Activated CD4-positive, alpha-beta T cell treated with anti-CD3 and anti-CD28 coated beads, Interleukin-2, amount 10 ng/mL, durations not matched to agents 7 days and 5 days (primary cell): ENCODE data around the gene DIAPH1. TPM values are rescaled to one million over a fixed set of nuclear protein-coding genes. Genes with fewer than 3 reads are reported as not detected.

ENCODE experiments used
- CTCF ChIA-PET: fragments of 350-600 bp; sonication (Branson Sonifier 250); formaldehyde crosslinking; loops from one replicate; lab custom pipeline; 2021; ENCODE audit warnings: antibody characterized with exemption; lab: Charles Lee
- POLR2A ChIA-PET: fragments of 350-600 bp; sonication (Branson Sonifier 250); formaldehyde crosslinking; loops from one replicate; lab custom pipeline; 2021; ENCODE audit warnings: antibody characterized with exemption; lab: Charles Lee
- DNase-seq: peaks from one replicate; pipeline ENCODE4 v3.0.0-alpha.2; 2020
- H3K27ac Mint-ChIP-seq: one replicate; pipeline ENCODE4 v1.8.0; 2021; ENCODE audit warnings: mild to moderate bottlenecking, moderate library complexity, mixed read lengths
- H3K27me3 Mint-ChIP-seq: one replicate; pipeline ENCODE4 v1.8.0; 2021; ENCODE audit warnings: mixed read lengths
- H3K36me3 Mint-ChIP-seq: one replicate; pipeline ENCODE4 v1.8.0; 2021; ENCODE audit warnings: low read depth, mixed read lengths
- H3K4me1 Mint-ChIP-seq: one replicate; pipeline ENCODE4 v1.8.0; 2021; ENCODE audit warnings: mixed read lengths
- H3K4me3 Mint-ChIP-seq: one replicate; pipeline ENCODE4 v1.8.0; 2021; ENCODE audit warnings: mild to moderate bottlenecking, moderate library complexity, mixed read lengths
- H3K9me3 Mint-ChIP-seq: one replicate; pipeline ENCODE4 v1.8.0; 2021; ENCODE audit warnings: mixed read lengths
- total RNA-seq, 2 experiments: library from RNA; stranded (reverse); gene quantifications; one replicate each; pipeline ENCODE4 v1.2.3, GENCODE V29; 2021

The DIAPH1 gene
- total RNA-seq, 2 experiments from 2014 or later: 297 to 302 TPM

DNA sequence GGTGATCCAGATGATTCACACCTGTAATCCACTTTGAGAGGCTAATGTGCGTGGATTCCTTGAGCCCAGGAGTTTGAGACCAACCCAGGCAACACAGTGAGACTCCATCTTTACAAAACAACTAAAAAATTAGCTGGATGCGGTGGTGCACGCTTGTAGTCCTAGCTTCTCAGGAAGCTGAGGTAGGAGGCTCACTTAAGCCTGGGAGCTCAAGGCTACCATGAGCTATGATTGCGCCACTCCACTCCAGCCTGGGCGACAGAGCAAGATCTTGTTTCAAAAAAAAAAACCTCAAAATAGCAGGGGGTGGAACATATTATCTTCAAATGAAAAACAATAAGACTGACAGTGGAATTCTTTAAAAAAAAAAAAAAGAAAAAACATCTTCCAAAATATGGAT is 70.9 kb downstream of the DIAPH1 start:
- ChIA-PET POLR2A (no interaction called here), CTCF (interaction anchor here (1.3 kb wide), 1 partner anchor 10 kb away, joined by 6 read pairs; no protein-coding TSS in a partner anchor)
- DNase-seq: no peak
- Mint-ChIP-seq H3K4me1 (peaks cover 5% of the 10 kb centered on the region), H3K27ac (no peak overlapping the region), H3K27me3 (no peaks in the 10 kb centered on the region), H3K36me3 (peaks cover 78% of the 10 kb centered on the region), H3K4me3 (no peak overlapping the region), H3K9me3 (peaks cover 13% of the 10 kb centered on the region)

DNA sequence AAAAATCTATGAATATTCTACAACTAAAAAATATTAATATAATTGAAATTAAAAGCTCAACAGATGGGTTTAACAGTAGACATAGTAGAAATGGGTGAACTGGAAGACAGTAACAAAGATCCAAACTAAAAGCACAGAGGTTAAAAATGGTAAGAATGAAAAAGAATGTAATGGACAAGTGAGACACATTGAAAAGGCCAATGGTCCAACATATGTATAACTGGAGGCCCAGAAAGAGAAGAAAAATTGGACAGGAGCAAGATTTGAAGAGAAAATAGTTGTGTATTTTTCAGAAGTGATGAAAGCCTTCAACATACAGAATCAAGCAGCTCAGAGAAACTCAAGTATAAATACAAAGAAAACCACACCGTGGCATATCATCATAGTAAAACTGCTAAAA is 71.3 kb downstream of the DIAPH1 start:
- Mint-ChIP-seq H3K9me3 (peaks cover 13% of the 10 kb centered on the region), H3K4me1 (peaks cover 4% of the 10 kb centered on the region), H3K36me3 (peaks cover 80% of the 10 kb centered on the region), H3K27me3 (no peaks in the 10 kb centered on the region), H3K27ac (no peak overlapping the region), H3K4me3 (no peak overlapping the region)
- POLR2A ChIA-PET: no interaction called here
- no peak for DNase-seq
- CTCF ChIA-PET: interaction anchor here (1.3 kb wide), 1 partner anchor 10 kb away, joined by 6 read pairs; no protein-coding TSS in a partner anchor

DNA sequence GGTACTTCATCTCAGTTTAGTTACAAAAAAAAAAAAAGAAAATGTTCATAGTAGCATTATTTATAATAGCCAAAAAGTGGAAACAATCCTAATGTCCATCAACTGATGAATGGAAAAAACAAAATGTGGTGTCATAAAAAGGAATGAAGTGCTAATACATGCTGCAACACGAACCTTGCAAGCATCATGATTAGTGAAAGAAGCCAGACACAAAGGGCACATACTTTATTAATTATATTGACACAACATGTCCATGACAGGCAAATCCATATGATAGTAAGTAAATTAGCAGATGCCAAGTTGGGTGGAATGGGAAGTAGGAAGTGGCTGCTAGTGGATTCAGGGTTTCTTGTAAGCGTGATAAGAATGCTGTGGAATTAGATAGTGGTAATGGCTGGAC is 75.7 kb downstream of the DIAPH1 start:
- POLR2A ChIA-PET: no interaction called here
- no peaks in the 10 kb centered on the region for H3K4me1 Mint-ChIP-seq
- no peak for DNase-seq
- no peaks in the 10 kb centered on the region for H3K27me3 Mint-ChIP-seq
- H3K36me3 Mint-ChIP-seq: peaks cover 62% of the 10 kb centered on the region
- H3K9me3 Mint-ChIP-seq: peaks cover 8% of the 10 kb centered on the region
- H3K27ac Mint-ChIP-seq: no peak overlapping the region
- H3K4me3 Mint-ChIP-seq: no peak overlapping the region
- CTCF ChIA-PET: interaction anchor here (1.7 kb wide), 1 partner anchor 13 kb away, joined by 6 read pairs; no protein-coding TSS in a partner anchor

DNA sequence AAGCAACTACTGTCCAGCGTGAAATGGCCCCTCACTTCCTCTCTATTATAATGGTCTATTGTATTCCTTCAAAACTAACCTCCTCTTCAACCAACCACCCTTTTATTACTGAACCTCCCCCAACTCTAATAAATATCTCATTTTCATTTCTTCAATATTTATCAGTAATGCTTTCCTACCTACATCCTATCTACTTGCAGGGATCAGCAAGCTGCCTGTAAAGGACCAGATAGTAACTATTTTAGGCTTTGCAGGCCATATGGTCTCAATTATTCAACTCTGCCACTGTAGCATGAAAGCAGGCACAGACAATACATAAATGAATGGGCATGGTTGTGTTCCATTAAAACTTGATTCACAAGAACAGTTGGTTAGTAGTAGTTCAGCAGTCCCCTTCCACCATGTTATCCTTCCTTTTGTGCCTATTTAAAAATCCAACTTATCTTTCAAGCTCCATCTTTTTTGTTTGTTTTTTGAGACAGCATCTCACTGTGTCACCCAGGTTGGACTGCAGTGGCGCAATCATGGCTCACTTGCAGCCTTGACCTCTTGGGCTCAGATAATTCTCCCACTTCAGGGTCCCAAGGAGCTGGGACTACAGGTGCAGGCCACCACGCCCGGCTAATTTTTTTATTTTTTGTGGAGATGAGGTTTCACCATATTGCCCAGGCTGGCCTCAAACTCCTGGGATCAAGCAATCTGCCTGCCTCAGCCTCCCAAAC is 84.1 kb downstream of the DIAPH1 start:
- H3K36me3 Mint-ChIP-seq: peaks cover 26% of the 10 kb centered on the region
- H3K27ac Mint-ChIP-seq: no peak overlapping the region
- H3K9me3 Mint-ChIP-seq: no peaks in the 10 kb centered on the region
- no peak for DNase-seq
- H3K4me3 Mint-ChIP-seq: no peak overlapping the region
- peaks cover 2% of the 10 kb centered on the region for H3K4me1 Mint-ChIP-seq
- POLR2A ChIA-PET: no interaction called here
- CTCF ChIA-PET: interaction anchor here (1.1 to 2.1 kb wide), 2 partner anchors 10 to 104 kb away, joined by 5 to 6 read pairs; partner anchors contain the start of gene PCDHGA12
- H3K27me3 Mint-ChIP-seq: no peaks in the 10 kb centered on the region

DNA sequence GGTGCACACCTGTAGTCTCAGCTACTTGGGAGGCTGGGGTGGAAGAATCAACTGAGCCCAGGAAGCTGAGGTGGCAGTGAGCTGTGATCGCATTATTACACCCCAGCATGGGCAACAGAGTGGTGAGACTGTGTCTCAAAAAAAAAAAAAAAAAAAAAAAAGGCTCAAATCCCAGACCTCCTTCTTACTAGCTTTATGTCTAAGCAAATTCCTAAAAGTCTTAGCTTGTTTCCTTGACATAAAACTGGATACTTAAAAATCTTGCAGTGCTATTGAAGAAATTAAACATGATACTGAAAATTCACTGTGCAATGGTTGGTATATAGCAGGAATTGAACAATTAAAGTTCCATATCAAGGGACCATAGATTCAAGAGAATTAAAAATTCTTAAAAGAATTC is 84.9 kb downstream of the DIAPH1 start:
- ChIA-PET POLR2A (no interaction called here), CTCF (interaction anchor here (0.8 to 2.1 kb wide), 3 partner anchors 10 to 103 kb away, joined by 3 to 7 read pairs (median 6); partner anchors contain the start of gene PCDHGA12)
- no peak overlapping the region for H3K4me3 Mint-ChIP-seq
- no peaks in the 10 kb centered on the region for H3K9me3 Mint-ChIP-seq
- H3K4me1 Mint-ChIP-seq: peaks cover 2% of the 10 kb centered on the region
- H3K27me3 Mint-ChIP-seq: no peaks in the 10 kb centered on the region
- no peak for DNase-seq
- H3K36me3 Mint-ChIP-seq: peaks cover 28% of the 10 kb centered on the region
- H3K27ac Mint-ChIP-seq: no peak overlapping the region

DNA sequence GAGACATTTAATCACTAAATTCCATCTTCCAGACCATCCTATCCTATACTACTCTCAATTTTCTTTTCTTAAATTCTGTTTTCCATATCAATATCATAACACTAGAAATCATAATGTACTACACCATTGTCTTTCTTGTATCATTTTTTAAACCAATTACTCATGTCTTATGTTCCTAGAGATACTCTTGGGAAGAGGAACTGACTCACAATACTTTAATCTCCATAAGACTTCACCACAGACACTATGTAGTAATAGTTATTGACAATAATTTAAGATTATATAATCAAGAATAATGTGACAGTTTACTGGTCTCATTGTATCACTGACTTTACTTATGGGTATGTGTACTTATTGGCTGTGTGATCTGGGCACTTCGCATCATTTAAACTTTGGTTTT is 86.1 kb downstream of the DIAPH1 start:
- CTCF ChIA-PET: interaction anchor here (0.6 to 2.5 kb wide), 6 partner anchors 9 to 286 kb away, joined by 3 to 6 read pairs (median 4); partner anchors contain the start of gene PCDHGA12
- Mint-ChIP-seq H3K4me3 (no peak overlapping the region), H3K36me3 (peaks cover 38% of the 10 kb centered on the region), H3K9me3 (no peaks in the 10 kb centered on the region), H3K27ac (no peak overlapping the region), H3K27me3 (no peaks in the 10 kb centered on the region), H3K4me1 (peaks cover 2% of the 10 kb centered on the region)
- no peak for DNase-seq
- POLR2A ChIA-PET: no interaction called here

DNA sequence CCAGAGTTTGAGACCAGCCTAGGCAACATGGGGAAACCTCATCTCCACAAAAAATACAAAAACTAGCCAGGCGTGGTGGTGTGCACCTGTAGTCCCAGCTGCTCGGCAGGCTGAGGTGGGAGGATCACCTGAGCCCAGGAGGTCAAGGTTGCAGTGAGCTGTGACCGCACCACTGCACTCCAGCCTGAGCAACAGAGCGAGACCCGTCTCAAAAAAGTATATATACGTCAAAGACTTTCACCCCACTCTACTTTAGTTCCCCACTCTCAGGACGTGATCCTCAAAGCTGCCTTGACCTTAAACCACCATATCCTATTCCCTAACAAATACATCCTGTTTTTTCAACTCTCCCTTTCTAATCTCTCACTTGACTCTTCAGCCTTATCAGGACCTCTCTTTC is 88.9 kb downstream of the DIAPH1 start:
- no peaks in the 10 kb centered on the region for H3K27me3 Mint-ChIP-seq
- ChIA-PET POLR2A (no interaction called here), CTCF (interaction anchor here (0.6 to 2.1 kb wide), 2 partner anchors 16 to 34 kb away, joined by 3 to 10 read pairs; no protein-coding TSS in a partner anchor)
- H3K36me3 Mint-ChIP-seq: peaks cover 52% of the 10 kb centered on the region
- no peaks in the 10 kb centered on the region for H3K9me3 Mint-ChIP-seq
- no peak overlapping the region for H3K4me3 Mint-ChIP-seq
- no peak overlapping the region for H3K27ac Mint-ChIP-seq
- H3K4me1 Mint-ChIP-seq: no peaks in the 10 kb centered on the region
- DNase-seq: no peak

DNA sequence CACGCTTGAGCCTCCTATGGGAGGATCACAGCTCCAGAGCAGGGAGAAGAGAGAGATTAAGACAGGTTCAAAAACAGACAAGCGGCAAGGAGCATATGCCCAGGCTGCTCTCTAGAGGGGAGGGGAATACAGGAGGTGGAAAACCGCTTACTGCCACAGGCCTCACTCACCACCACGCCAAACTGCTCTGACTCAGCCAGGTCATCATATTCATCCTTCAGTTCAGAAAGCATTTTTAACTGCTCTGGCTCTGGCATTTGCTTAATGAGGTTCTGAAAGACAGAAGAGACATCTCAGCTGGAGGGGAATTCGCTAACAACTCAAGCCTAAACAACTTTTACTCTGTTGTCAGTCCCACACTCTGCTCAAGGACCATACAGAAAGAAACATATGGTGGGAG is 89.8 kb downstream of the DIAPH1 start:
- Mint-ChIP-seq H3K27ac (no peak overlapping the region), H3K9me3 (no peaks in the 10 kb centered on the region), H3K4me1 (peaks cover 5% of the 10 kb centered on the region), H3K4me3 (no peak overlapping the region), H3K27me3 (no peaks in the 10 kb centered on the region), H3K36me3 (peaks cover 53% of the 10 kb centered on the region)
- DNase-seq: no peak
- POLR2A ChIA-PET: no interaction called here
- CTCF ChIA-PET: interaction anchor here (1.0 to 2.1 kb wide), 2 partner anchors 9 to 35 kb away, joined by 4 to 10 read pairs; no protein-coding TSS in a partner anchor

DNA sequence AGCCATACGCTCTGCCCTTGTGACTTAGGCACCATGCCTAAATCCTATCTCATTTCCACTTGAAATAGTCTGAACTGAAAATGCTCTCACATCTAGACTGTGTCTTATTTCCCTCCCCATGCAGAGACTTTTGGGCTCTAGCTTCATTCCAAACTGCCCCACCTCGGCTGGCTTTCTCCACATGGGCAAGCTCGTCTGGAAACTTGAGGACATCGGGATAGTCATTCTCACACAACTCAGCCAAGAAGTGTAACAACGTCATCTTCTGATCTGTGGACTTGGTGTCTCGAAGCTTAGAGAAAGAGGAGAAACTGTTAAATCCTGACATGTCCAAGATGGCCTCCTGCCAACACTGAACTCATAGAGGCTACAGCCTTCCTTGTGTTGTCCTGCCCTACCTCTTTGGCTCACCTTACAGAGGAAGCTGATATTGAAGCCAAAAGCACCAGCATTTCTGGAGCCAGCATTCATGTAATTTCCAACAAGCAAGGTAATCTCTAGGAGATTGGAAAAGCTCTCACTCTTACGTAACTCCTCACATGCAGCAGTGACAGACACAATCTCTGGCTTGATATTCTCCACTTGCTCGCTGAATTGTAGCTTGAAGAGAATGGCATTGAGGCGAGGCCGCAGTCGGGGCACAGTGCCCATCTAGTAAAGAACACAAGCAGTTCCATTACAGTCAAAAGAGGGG is 90.4 kb downstream of the DIAPH1 start:
- POLR2A ChIA-PET: no interaction called here
- Mint-ChIP-seq H3K9me3 (no peaks in the 10 kb centered on the region), H3K36me3 (peaks cover 57% of the 10 kb centered on the region), H3K27me3 (no peaks in the 10 kb centered on the region), H3K4me3 (no peak overlapping the region), H3K27ac (no peak overlapping the region), H3K4me1 (peaks cover 5% of the 10 kb centered on the region)
- DNase-seq: no peak
- CTCF ChIA-PET: interaction anchor here (0.8 to 2.1 kb wide), 3 partner anchors 9 to 98 kb away, joined by 3 to 10 read pairs (median 4); partner anchors contain the start of gene PCDHGA12

DNA sequence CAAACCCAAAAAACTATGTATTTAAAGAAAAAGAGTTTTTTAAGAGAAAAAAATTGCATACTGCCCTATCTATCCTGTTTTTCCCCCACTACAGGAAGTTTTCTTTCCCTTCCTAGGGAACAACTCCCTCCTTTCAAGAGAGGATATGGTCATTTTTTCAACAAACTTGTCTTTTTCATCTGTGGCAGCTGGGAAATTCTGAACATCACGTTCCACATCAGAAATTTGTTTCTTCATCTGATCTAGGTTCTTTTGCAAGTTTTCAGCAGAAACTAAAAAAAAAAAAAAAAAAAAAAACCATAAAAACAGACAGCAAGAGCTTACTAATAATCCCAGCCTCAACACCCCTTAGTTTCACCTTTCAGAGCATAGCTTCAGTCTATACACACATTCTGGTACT is 91.4 kb downstream of the DIAPH1 start:
- H3K4me3 Mint-ChIP-seq: no peak overlapping the region
- POLR2A ChIA-PET: no interaction called here
- H3K9me3 Mint-ChIP-seq: no peaks in the 10 kb centered on the region
- no peak for DNase-seq
- peaks cover 67% of the 10 kb centered on the region for H3K36me3 Mint-ChIP-seq
- H3K4me1 Mint-ChIP-seq: peaks cover 14% of the 10 kb centered on the region
- no peak overlapping the region for H3K27ac Mint-ChIP-seq
- CTCF ChIA-PET: interaction anchor here (0.6 kb wide), 1 partner anchor 1197 kb away, joined by 5 read pairs; no protein-coding TSS in a partner anchor
- H3K27me3 Mint-ChIP-seq: no peaks in the 10 kb centered on the region

DNA sequence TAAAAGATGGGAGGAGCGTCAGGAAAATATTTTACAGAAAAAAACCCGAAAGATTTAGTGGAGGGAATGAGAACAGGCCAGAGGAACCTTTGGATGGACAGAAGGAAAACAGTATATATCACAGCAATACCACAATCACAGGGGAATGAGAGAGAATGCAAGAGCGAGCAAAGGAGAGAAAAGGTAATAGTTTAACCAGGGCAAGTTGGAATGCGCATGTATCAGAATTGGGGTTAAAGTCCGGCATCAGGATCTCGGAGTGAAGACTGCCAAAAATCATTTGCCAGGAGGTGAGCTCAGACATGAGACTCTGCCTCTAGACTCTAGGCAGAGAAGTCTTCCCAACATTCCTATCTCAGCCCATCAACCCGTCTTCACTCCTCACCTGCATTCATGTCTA is 93.1 kb downstream of the DIAPH1 start:
- ChIA-PET CTCF (interaction anchor here (0.6 to 2.4 kb wide), 7 partner anchors 8 to 966 kb away, joined by 3 to 8 read pairs (median 3); partner anchors contain the start of gene PCDHGB6), POLR2A (no interaction called here)
- no peak for DNase-seq
- Mint-ChIP-seq H3K4me3 (no peak overlapping the region), H3K27me3 (no peaks in the 10 kb centered on the region), H3K4me1 (peaks cover 22% of the 10 kb centered on the region), H3K27ac (no peak overlapping the region), H3K9me3 (no peaks in the 10 kb centered on the region), H3K36me3 (peaks cover 81% of the 10 kb centered on the region)

DNA sequence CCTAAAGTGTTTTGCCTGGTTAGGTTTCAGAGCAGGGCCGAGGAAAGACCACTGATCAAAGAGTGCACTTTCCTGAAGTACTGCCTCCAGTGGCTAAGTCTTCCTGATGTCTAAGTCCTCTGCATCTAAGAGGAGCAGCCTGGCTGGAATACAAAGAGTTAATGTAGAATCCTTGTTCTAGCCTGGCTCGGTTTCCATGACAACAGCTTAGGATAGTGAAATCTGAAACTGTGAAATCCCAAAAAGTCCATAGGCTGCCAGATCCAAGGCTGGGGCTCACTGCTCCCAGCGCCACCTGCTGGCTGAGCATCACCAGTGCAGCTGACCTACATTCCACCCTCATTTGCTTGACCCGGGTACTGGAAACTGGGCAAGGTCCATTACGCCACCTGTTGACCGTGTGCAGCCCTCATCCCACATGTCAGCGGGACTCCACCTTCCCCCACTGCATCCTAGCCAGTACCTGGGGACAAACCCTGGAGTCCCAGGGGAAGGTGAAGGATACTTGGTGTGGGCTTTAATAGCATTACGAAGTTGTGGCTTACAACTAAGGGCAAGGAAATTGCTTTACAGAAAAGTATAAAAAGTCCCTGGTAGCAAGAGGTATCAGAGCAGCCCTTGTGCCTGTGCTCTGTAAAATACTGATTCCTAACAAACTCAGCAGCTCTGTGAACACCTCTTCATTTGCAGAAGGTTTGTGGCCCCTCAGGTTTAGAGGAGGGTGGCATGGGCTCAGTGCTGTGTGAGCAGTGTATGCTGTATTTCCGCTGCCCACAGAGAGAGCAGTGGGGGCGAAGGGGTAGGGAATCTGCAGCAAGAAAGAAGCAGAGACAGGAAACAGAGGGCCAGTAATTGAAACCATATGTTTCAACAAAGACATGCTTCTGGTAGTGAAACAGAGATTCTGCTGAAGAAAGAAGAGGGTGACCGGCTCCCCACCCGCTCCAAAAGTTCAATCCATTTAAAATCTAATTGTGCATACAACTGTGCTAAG is 93.9 kb downstream of the DIAPH1 start:
- Mint-ChIP-seq H3K9me3 (no peaks in the 10 kb centered on the region), H3K4me3 (no peak overlapping the region), H3K27ac (no peak overlapping the region), H3K36me3 (peaks cover 88% of the 10 kb centered on the region), H3K27me3 (no peaks in the 10 kb centered on the region), H3K4me1 (peaks cover 22% of the 10 kb centered on the region)
- ChIA-PET POLR2A (no interaction called here), CTCF (interaction anchor here (0.6 to 4.5 kb wide), 16 partner anchors 9 to 966 kb away, joined by 3 to 28 read pairs (median 4); partner anchors contain the start of genes PCDHGA10, PCDHGA11 and PCDHGB6)
- peak; percentile 41 for DNase-seq
